Measurements from ENCODE around the gene MATCAP1. TPM values are rescaled to one million over a fixed set of nuclear protein-coding genes. Genes with fewer than 3 reads are reported as not detected.
A peak's percentile ranks its signal among the peaks of the same experiment; 100 is the strongest.

The MATCAP1 gene
- total RNA-seq, 1 experiment from 2014 or later, result 40.8 TPM

- Mint-ChIP-seq H3K4me3 (peak overlapping the region; percentile 55), H3K27me3 (ENCODE audit: low read depth) (no peaks in the 10 kb centered on the region), H3K36me3 (peaks cover 34% of the 10 kb centered on the region), H3K9me3 (no peaks in the 10 kb centered on the region), H3K27ac (peak overlapping the region; percentile 85; the same call in 1 of the 2 replicates), H3K4me1 (peaks cover 13% of the 10 kb centered on the region)
- POLR2A ChIA-PET, result interaction anchor here (0.6 to 0.7 kb wide), 3 partner anchors 28 to 229 kb away, joined by 3 to 4 read pairs (median 3); partner anchors contain the start of gene TMEM208
- no peak for TF ChIP-seq ARID4B (CRISPR knock-in tag; IDR thresholded peaks at IDR 0.05; ENCODE audit: borderline replicate concordance)
- TF ChIP-seq ZNF416 (CRISPR knock-in tag; IDR thresholded peaks at IDR 0.05), result 0 out of 2 replicates have a peak, but pooled peaks have one; percentile 17
- TF ChIP-seq ESRRA (CRISPR knock-in tag; IDR thresholded peaks at IDR 0.05; ENCODE audit: borderline replicate concordance), result no peak
- CTCF ChIA-PET, result interaction anchor here (0.6 to 3.9 kb wide), 42 partner anchors 9 to 270 kb away, joined by 3 to 65 read pairs (median 5); partner anchors contain the start of genes B3GNT9, CES3, EXOC3L1 and FBXL8
- peak; percentile 13 for ATAC-seq
- peak; percentile 53 for DNase-seq (ENCODE audit: low spot score)
Measured at GRCh38 chr16:67198238-67198734, 14.5 kb upstream of the MATCAP1 start.

GRCh38 chr16:67197704-67198103 is 13.9 kb upstream of the MATCAP1 start:
- Mint-ChIP-seq H3K36me3 (peaks cover 35% of the 10 kb centered on the region), H3K9me3 (no peaks in the 10 kb centered on the region), H3K27me3 (ENCODE audit: low read depth) (no peaks in the 10 kb centered on the region), H3K4me1 (peaks cover 16% of the 10 kb centered on the region), H3K4me3 (no peak overlapping the region), H3K27ac (no peak overlapping the region)
- CTCF ChIA-PET, result interaction anchor here (0.7 to 3.9 kb wide), 40 partner anchors 11 to 269 kb away, joined by 3 to 65 read pairs (median 5); partner anchors contain the start of genes B3GNT9, CES3, FBXL8 and FHOD1
- ATAC-seq (no peak), DNase-seq (ENCODE audit: low spot score) (no peak)
- POLR2A ChIA-PET, result interaction anchor here (0.7 kb wide), 2 partner anchors 29 kb away, joined by 3 read pairs; partner anchors contain the start of gene TMEM208
- TF ChIP-seq NFATC4 (CRISPR knock-in tag; IDR thresholded peaks at IDR 0.05) (no peak), HMGA2 (CRISPR knock-in tag; IDR thresholded peaks at IDR 0.05) (no peak), SMAD4 (CRISPR knock-in tag; IDR thresholded peaks at IDR 0.05) (no peak), ATF1 (CRISPR knock-in tag; IDR thresholded peaks at IDR 0.05) (no peak), GTF2I (CRISPR knock-in tag; conservative IDR thresholded peaks at IDR 0.05) (no peak), NR2C2 (CRISPR knock-in tag; IDR thresholded peaks at IDR 0.05) (no peak), NFE2L1 (CRISPR knock-in tag; IDR thresholded peaks at IDR 0.05) (no peak), IRF2 (CRISPR knock-in tag; IDR thresholded peaks at IDR 0.05; ENCODE audit: borderline replicate concordance, low read depth) (no peak), USF2 (CRISPR knock-in tag; IDR thresholded peaks at IDR 0.05) (no peak), KAT7 (CRISPR knock-in tag; IDR thresholded peaks at IDR 0.05; ENCODE audit: borderline replicate concordance) (no peak), ZBTB21 (CRISPR knock-in tag; IDR thresholded peaks at IDR 0.05; ENCODE audit: borderline replicate concordance) (no peak), NR1H2 (CRISPR knock-in tag; IDR thresholded peaks at IDR 0.05) (no peak), MYBL2 (CRISPR knock-in tag; IDR thresholded peaks at IDR 0.05) (no peak), ZSCAN18 (CRISPR knock-in tag; IDR thresholded peaks at IDR 0.05) (no peak), ZNF121 (CRISPR knock-in tag; IDR thresholded peaks at IDR 0.05) (no peak), FOXJ3 (CRISPR knock-in tag; IDR thresholded peaks at IDR 0.05; ENCODE audit: borderline replicate concordance) (no peak), ZNF281 (CRISPR knock-in tag; IDR thresholded peaks at IDR 0.05) (no peak), PRDM15 (CRISPR knock-in tag; IDR thresholded peaks at IDR 0.05) (no peak), RORB (CRISPR knock-in tag; IDR thresholded peaks at IDR 0.05) (no peak)

Data from WTC11 (cell line).